CD14-positive monocyte (primary cell): ENCODE results near the gene SCUBE1. TPM values are rescaled to one million over a fixed set of nuclear protein-coding genes. Genes with fewer than 3 reads are reported as not detected.

Experiments used
- DNase-seq, 3 donors: peaks; one replicate each; pipeline ENCODE4 v3.0.0-alpha.2; 2011 to 2022
- H2AFZ ChIP-seq: 2 replicates; pipeline ENCODE4 v1.6.0; 2012; ENCODE audit warnings: mild to moderate bottlenecking, low read depth, low read length, inconsistent platforms; ENCODE audit not compliant: insufficient read depth, poor library complexity, severe bottlenecking
- H3K27ac ChIP-seq, 2 donors: 1 replicate in 1 of 2; 2 replicates in 1 of 2; pipeline ENCODE4 v1.5.1; 2012 to 2013; ENCODE audit warnings: low read length in 2 of 2, control low read depth in 1 of 2, inconsistent platforms in 1 of 2, low read depth in 1 of 2, mild to moderate bottlenecking in 1 of 2
- H3K27me3 ChIP-seq, 2 donors: one replicate each; pipeline versions ENCODE4 v1.6.0 to v1.6.1; 2011 to 2013; ENCODE audit warnings: low read length in 2 of 2; ENCODE audit not compliant: control insufficient read depth in 2 of 2, insufficient read depth in 2 of 2
- H3K36me3 ChIP-seq, 2 donors: replicated peaks in 1 of 2; 1 replicate in 1 of 2; 2 replicates in 1 of 2; pipeline versions ENCODE4 v1.5.1 to v1.6.1; 2012 to 2013; ENCODE audit warnings: low read length in 2 of 2, control low read depth in 1 of 2, inconsistent platforms in 1 of 2, mild to moderate bottlenecking in 1 of 2; ENCODE audit not compliant: insufficient read depth in 2 of 2, control insufficient read depth in 1 of 2
- H3K4me1 ChIP-seq, 2 donors: 1 replicate in 1 of 2; 2 replicates in 1 of 2; pipeline versions ENCODE4 v1.5.1 to v1.6.1; 2012 to 2013; ENCODE audit warnings: low read length in 2 of 2, control low read depth in 1 of 2, inconsistent platforms in 1 of 2, mild to moderate bottlenecking in 1 of 2, moderate library complexity in 1 of 2; ENCODE audit not compliant: insufficient read depth in 2 of 2, control insufficient read depth in 1 of 2
- H3K4me2 ChIP-seq: replicated peaks from 2 replicates; pipeline ENCODE3; 2012; ENCODE audit warnings: low read length, moderate library complexity, mild to moderate bottlenecking; ENCODE audit not compliant: poor library complexity, severe bottlenecking; ENCODE audit errors: extremely low read depth
- H3K4me3 ChIP-seq, 3 experiments: fragments of 200-600 bp in 1 of 3; sonication (generic) in 1 of 3; replicated peaks in 1 of 3; 1 replicate in 2 of 3; 2 replicates in 1 of 3; pipeline ENCODE4 v1.5.1; 2011 to 2013; ENCODE audit warnings: low read length in 3 of 3, mild to moderate bottlenecking in 3 of 3, control low read depth in 2 of 3, low read depth in 2 of 3, inconsistent platforms in 1 of 3, moderate library complexity in 1 of 3
- H3K79me2 ChIP-seq: 2 replicates; pipeline ENCODE4 v1.6.0; 2012; ENCODE audit warnings: mild to moderate bottlenecking, control low read depth, inconsistent platforms, low read length, moderate library complexity; ENCODE audit not compliant: insufficient read depth
- H3K9ac ChIP-seq: 2 replicates; pipeline ENCODE4 v1.6.0; 2017; ENCODE audit warnings: low read length, mild to moderate bottlenecking; ENCODE audit not compliant: insufficient read depth, poor library complexity, severe bottlenecking
- H3K9me3 ChIP-seq, 2 donors: replicated peaks in 1 of 2; 1 replicate in 1 of 2; 2 replicates in 1 of 2; pipeline versions ENCODE4 v1.5.1 to v1.6.1; 2012 to 2013; ENCODE audit warnings: low read length in 2 of 2, control low read depth in 1 of 2; ENCODE audit not compliant: control insufficient read depth in 1 of 2, insufficient read depth in 1 of 2
- H4K20me1 ChIP-seq: 2 replicates; pipeline ENCODE4 v1.6.0; 2012; ENCODE audit warnings: mild to moderate bottlenecking, low read length, control low read depth, moderate library complexity; ENCODE audit not compliant: insufficient read depth
- H3K27ac Mint-ChIP-seq, 7 donors: one replicate each; pipeline ENCODE4 v1.8.0; 2020; ENCODE audit warnings: mild to moderate bottlenecking in 7 of 7, mixed read lengths in 7 of 7, moderate library complexity in 6 of 7, inconsistent platforms in 2 of 7
- H3K27me3 Mint-ChIP-seq, 3 donors: one replicate each; pipeline ENCODE4 v1.8.0; 2021 to 2022; ENCODE audit warnings: low read depth in 3 of 3, mild to moderate bottlenecking in 3 of 3, mixed read lengths in 3 of 3, moderate library complexity in 3 of 3, inconsistent platforms in 1 of 3
- H3K36me3 Mint-ChIP-seq, 2 donors: one replicate each; pipeline ENCODE4 v1.8.0; 2020; ENCODE audit warnings: mixed read lengths in 2 of 2, inconsistent platforms in 1 of 2, mild to moderate bottlenecking in 1 of 2
- H3K4me1 Mint-ChIP-seq: one replicate; pipeline ENCODE4 v1.8.0; 2020; ENCODE audit warnings: mild to moderate bottlenecking, mixed read lengths
- H3K4me3 Mint-ChIP-seq, 2 donors: one replicate each; pipeline ENCODE4 v1.8.0; 2020; ENCODE audit warnings: mild to moderate bottlenecking in 2 of 2, mixed read lengths in 2 of 2, moderate library complexity in 1 of 2
- H3K9me3 Mint-ChIP-seq, 7 donors: one replicate each; pipeline ENCODE4 v1.8.0; 2020 to 2022; ENCODE audit warnings: mixed read lengths in 7 of 7, mild to moderate bottlenecking in 6 of 7, moderate library complexity in 6 of 7, inconsistent platforms in 2 of 7
- WGBS: methylation state at CpG from one replicate; pipeline ENCODE4 v1.1.5; 2013; ENCODE audit warnings: missing lambda C conversion rate; ENCODE audit not compliant: insufficient coverage; 5-methylcytosine and 5-hydroxymethylcytosine counted together
- intact Hi-C, 2 donors: fragments of 100-400 bp; cut with micrococcal nuclease; formaldehyde crosslinking; loops; one replicate each; pipeline versions ENCODE4 v1.15.0 to v1.15.1; 2023
- polyA plus RNA-seq, 3 donors: library from polyadenylated mRNA; depleted of rRNA in 1 of 3; unstranded in 2 of 3; stranded (reverse) in 1 of 3; fragments of 300-500 nt in 2 of 3; fragments of >200 nt in 1 of 3; fragmentation: Illumina TruSeq in 2 of 3; gene quantifications; 1 replicate in 2 of 3; 2 replicates in 1 of 3; pipeline ENCODE4 v1.2.3, GENCODE V29; 2012 to 2021
- TF ChIP-seq, protein P1 (sequence below): fragments of 200-600 bp; IDR thresholded peaks from one replicate; pipeline ENCODE4 v1.8.0; 2022; ENCODE audit warnings: antibody characterized with exemption, mild to moderate bottlenecking

The SCUBE1 gene
- polyA plus RNA-seq, 3 donors = 0.20 to 0.32 (median 0.26) TPM

DNA sequence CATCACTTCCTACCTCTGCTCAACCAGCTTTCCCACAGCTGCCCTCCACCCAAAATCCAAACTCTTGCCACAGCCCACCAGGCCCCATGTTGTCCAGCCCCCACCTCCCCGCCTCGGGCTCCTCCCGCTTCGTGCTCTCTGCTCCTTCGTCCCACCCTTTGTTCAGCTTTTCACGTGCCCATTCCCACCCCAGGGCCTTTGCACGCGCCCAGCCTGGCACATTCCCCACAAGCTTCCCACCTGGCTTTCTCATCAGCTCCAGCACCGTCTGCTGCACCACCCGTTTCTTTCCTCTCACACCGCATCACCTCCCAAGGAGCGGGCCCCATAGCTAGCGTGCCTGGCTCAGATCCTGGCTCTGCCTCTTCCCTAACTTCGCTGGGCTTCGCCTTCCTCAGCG is 54.8 kb downstream of the SCUBE1 start:
- no peaks in the 10 kb centered on the region for H4K20me1 ChIP-seq
- Mint-ChIP-seq H3K27ac (no peak overlapping the region), H3K27me3 (peaks cover 0 to 9% (median 4%) of the 10 kb centered on the region in 3 donors), H3K4me3 (no peak overlapping the region), H3K4me1 (peaks cover 19% of the 10 kb centered on the region), H3K36me3 (no peaks in the 10 kb centered on the region), H3K9me3 (peaks cover 0 to 2% (median 0%) of the 10 kb centered on the region in 7 donors)
- H3K4me3 ChIP-seq = no peak overlapping the region
- no peaks in the 10 kb centered on the region for H3K79me2 ChIP-seq
- H3K4me1 ChIP-seq = peaks cover 18% of the 10 kb centered on the region in 2 donors
- no peak overlapping the region for H3K4me2 ChIP-seq
- no peaks in the 10 kb centered on the region for H3K36me3 ChIP-seq
- no peak overlapping the region for H2AFZ ChIP-seq
- no peak overlapping the region for H3K27ac ChIP-seq
- intact Hi-C loops = no loop called here
- no peak overlapping the region for H3K9ac ChIP-seq
- 96% methylated on average over 16 of the region's 16 CpGs for WGBS
- H3K27me3 ChIP-seq = no peaks in the 10 kb centered on the region
- no peaks in the 10 kb centered on the region for H3K9me3 ChIP-seq
- TF ChIP-seq, protein P1, sequence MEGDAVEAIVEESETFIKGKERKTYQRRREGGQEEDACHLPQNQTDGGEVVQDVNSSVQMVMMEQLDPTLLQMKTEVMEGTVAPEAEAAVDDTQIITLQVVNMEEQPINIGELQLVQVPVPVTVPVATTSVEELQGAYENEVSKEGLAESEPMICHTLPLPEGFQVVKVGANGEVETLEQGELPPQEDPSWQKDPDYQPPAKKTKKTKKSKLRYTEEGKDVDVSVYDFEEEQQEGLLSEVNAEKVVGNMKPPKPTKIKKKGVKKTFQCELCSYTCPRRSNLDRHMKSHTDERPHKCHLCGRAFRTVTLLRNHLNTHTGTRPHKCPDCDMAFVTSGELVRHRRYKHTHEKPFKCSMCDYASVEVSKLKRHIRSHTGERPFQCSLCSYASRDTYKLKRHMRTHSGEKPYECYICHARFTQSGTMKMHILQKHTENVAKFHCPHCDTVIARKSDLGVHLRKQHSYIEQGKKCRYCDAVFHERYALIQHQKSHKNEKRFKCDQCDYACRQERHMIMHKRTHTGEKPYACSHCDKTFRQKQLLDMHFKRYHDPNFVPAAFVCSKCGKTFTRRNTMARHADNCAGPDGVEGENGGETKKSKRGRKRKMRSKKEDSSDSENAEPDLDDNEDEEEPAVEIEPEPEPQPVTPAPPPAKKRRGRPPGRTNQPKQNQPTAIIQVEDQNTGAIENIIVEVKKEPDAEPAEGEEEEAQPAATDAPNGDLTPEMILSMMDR = no peak
- no peak for DNase-seq

DNA sequence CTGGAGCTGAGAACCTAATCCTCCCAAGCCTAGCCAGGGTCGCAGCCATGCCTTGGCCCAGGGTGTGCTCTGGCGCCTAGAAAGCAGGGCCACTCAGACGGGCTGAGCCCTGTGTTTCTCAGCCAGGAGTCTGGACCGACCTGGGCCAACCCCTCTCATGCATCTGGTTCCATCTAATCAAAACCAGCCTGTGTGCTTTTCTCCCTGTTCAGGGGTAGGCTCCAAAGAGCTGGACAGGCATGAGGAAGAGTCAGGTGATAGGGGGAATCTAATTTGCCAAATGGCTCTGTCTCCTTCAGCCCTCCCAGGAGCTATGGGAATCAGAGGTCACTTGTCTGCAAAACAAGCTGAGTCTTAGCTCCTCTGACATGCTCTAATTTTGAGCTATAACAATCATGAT is 55.7 kb downstream of the SCUBE1 start:
- H3K4me1 ChIP-seq = peaks cover 15 to 17% of the 10 kb centered on the region in 2 donors
- no peak overlapping the region for H3K27ac ChIP-seq
- H3K36me3 ChIP-seq = no peaks in the 10 kb centered on the region
- H3K4me2 ChIP-seq = no peak overlapping the region
- WGBS = 90% methylated on average over 3 of the region's 4 CpGs
- H3K9me3 ChIP-seq = no peaks in the 10 kb centered on the region
- H3K27me3 ChIP-seq = no peaks in the 10 kb centered on the region
- H3K27me3 Mint-ChIP-seq = peaks cover 0 to 9% (median 4%) of the 10 kb centered on the region in 3 donors
- no peaks in the 10 kb centered on the region for H3K36me3 Mint-ChIP-seq
- no peak for DNase-seq
- no peaks in the 10 kb centered on the region for H4K20me1 ChIP-seq
- intact Hi-C loops = no loop called here
- no peak overlapping the region for H2AFZ ChIP-seq
- H3K4me3 Mint-ChIP-seq = no peak overlapping the region
- H3K9me3 Mint-ChIP-seq = peaks cover 0 to 2% (median 0%) of the 10 kb centered on the region in 7 donors
- H3K4me3 ChIP-seq = no peak overlapping the region
- no peak overlapping the region for H3K9ac ChIP-seq
- peaks cover 19% of the 10 kb centered on the region for H3K4me1 Mint-ChIP-seq
- TF ChIP-seq, protein P1 = no peak
- no peaks in the 10 kb centered on the region for H3K79me2 ChIP-seq
- peak overlapping the region in 1 of 7 donors; percentile 26 for H3K27ac Mint-ChIP-seq
